SK-MEL-5 (cell line): Measurements from ENCODE around the gene FTL. TPM values are rescaled to one million over a fixed set of nuclear protein-coding genes. Genes with fewer than 3 reads are reported as not detected.

Source experiments
- DNase-seq: peaks from one replicate; pipeline ENCODE4 v3.0.0-alpha.2; 2016; ENCODE audit warnings: low read depth, low spot score
- in situ Hi-C: cut with HindIII; loops from 2 replicates; pipeline ENCODE4 v1.10.0; 2016; ENCODE audit warnings: low sequenced_read_pairs, high pct_unique_total_duplicates, low pct_unique_long_range_greater_than_20kb
- small RNA-seq, 2 experiments: library from RNA; depleted of rRNA; stranded (forward); fragments of <200 nt; gene quantifications; one replicate each; pipeline ENCODE3, GENCODE V24; 2014
- total RNA-seq: library from RNA; depleted of rRNA; stranded (reverse); fragments of >200 nt; shearing (Covaris generic); gene quantifications from 2 replicates; pipeline ENCODE4 v1.2.3, GENCODE V29; 2014; rRNA removed

The FTL gene
- total RNA-seq, 1 experiment from 2014 or later = 1,902 TPM

- no peak for DNase-seq
These were observed 40.0 kb downstream of the FTL start for GRCh38 chr19:49004964-49005614.

DNA sequence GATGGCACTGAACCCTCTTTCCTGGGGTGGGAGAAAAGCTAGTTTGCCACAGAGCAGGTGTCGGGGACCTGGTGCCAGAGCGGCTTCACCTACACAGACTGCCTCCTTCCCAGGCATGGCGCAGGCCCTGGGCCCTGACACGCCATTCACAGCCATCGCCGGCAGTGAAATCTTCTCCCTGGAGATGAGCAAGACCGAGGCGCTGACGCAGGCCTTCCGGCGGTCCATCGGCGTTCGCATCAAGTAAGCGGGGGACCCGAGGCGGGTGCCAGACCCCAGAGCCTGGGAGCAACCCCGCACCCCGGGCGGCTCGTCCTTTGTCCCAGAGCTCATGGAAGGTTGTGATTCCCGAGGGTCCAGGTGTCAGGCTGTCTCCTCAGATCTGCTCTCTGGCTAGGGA lies 41.8 kb downstream of the FTL start:
- in situ Hi-C loops = no loop called here
- DNase-seq = no peak

More at GRCh38 chr19:49004964-49005614, 40.0 kb downstream of the FTL start:
- in situ Hi-C loops = no loop called here

- in situ Hi-C loops = no loop called here
These were observed 44.7 kb downstream of the FTL start for GRCh38 chr19:49009828-49010227.

GRCh38 chr19:49010453-49010852 lies 45.3 kb downstream of the FTL start:
- in situ Hi-C loops = no loop called here
- DNase-seq = no peak

More at GRCh38 chr19:49009828-49010227, 44.7 kb downstream of the FTL start:
- no peak for DNase-seq

GRCh38 chr19:49011194-49011593 lies 46.1 kb downstream of the FTL start:
- in situ Hi-C loops = no loop called here

DNA sequence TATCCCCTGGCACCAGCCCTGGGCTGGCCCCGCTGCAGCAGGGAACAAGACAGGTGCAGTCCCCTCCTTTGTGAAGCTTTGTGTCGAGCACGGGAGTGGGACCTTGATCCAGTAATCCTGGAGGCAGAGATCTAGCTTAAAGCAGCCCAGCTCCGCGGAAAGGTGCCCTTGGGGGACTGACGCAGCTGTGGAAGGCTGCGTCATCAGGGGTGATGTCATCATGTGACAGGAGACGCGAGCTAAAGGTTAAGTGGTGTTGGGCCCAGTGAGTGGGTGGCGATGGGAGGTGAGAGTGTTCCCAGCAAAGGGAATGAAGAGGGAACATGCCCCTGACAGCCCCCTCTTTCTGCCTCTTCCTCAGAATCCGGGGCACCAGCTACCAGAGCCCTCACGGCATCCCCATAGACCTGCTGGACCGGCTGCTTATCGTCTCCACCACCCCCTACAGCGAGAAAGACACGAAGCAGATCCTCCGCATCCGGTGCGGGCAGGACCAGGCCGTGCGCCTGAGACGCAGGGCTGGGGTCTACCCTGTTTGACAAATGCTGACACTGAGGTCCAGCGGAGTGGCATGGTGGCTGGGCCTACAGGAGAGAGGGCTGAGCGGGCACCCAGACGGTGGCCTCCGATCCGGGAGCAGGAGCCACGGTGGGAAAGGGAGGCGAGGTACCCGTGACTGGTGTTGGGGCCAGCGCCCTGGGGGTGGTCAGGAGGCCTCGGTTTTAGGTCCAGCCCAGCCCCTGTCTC lies 49.2 kb downstream of the FTL start:
- in situ Hi-C loops = no loop called here
- peak; percentile 65 for DNase-seq

More at GRCh38 chr19:49011194-49011593, 46.1 kb downstream of the FTL start:
- DNase-seq = peak; percentile 83

GRCh38 chr19:49014870-49015255 lies 49.8 kb downstream of the FTL start:
- DNase-seq = no peak
- in situ Hi-C loops = no loop called here

DNA sequence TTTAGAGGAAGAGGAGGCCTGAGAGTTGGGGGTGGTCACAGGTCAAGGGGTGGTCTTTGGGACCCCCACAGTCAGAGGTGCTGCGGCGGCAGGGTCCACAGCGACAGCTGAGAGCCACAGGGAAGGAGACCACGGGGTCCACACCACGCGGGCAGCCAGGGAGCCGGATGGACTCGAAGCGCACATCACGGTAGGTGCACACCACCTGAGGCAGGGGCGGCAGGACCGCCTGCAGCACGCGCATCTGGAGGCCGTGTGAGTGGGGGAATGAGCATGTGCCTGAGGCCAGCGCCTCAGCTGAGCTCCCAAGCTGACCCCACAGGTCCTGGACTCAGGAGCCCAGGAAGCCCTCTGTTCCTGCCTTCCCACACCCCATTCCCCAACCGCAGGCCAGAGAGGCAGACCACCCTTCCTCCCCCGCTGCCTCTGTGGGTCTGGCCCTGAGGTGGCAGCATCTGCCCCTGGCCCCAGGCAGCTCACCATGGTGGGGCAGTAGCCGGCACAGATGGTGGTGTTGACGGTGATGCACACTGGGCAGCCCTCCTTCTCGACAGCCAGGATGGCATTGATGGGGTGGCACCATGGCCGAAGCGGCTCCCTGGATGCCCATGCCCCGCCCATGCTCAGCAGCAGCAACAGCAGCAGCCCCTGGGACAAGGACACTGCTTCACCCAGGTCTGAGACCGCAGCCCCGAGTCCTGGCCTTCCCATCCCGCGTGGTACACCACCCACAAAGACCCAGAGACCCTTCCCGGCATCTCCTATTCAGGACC lies 51.1 kb downstream of the FTL start:
- DNase-seq = no peak
- in situ Hi-C loops = no loop called here

Small RNA genes within 50 kb of the gene (small RNA-seq; reads per million reads assigned to genes)
- 0 reads per million in 2 experiments for gene AC026803.1
- 0 to 0.05 reads per million in 2 experiments for gene MIR6798

Other genes with a start within 250 kb of the FTL start
- gene MAMSTR, start 245.6 kb upstream of the FTL start, total RNA-seq = 0.35 and 0.50 TPM in 2 replicates
- gene RASIP1, start 224.7 kb upstream of the FTL start, total RNA-seq = 0.71 and 1.2 TPM in 2 replicates
- not detected in 2 replicates for gene IZUMO1, start 218.4 kb upstream of the FTL start, total RNA-seq
- 0.11 and 0.16 TPM in 2 replicates for gene FUT1, start 212.7 kb upstream of the FTL start, total RNA-seq
- gene FGF21, start 209.8 kb upstream of the FTL start, total RNA-seq = not detected in 2 replicates
- gene BCAT2, start 154.3 kb upstream of the FTL start, total RNA-seq = 12.5 and 14.4 TPM in 2 replicates
- gene HSD17B14, start 128.8 kb upstream of the FTL start, total RNA-seq = 53.9 and 58.9 TPM in 2 replicates
- gene PLEKHA4, start 96.7 kb upstream of the FTL start, total RNA-seq = 3.0 and 3.1 TPM in 2 replicates
- 26.3 and 30.2 TPM in 2 replicates for gene PPP1R15A, start 92.9 kb upstream of the FTL start, total RNA-seq
- not detected in 2 replicates for gene TULP2, start 66.6 kb upstream of the FTL start, total RNA-seq
- gene NUCB1, start 65.0 kb upstream of the FTL start, total RNA-seq = 164 and 168 TPM in 2 replicates
- 0.24 and 0.45 TPM in 2 replicates for gene DHDH, start 31.6 kb upstream of the FTL start, total RNA-seq
- 90.3 and 108 TPM in 2 replicates for gene BAX, start 10.4 kb upstream of the FTL start, total RNA-seq
- 29.3 and 33.1 TPM in 2 replicates for gene GYS1, start 28.0 kb downstream of the FTL start, total RNA-seq
- 199 and 203 TPM in 2 replicates for gene RUVBL2, start 28.6 kb downstream of the FTL start, total RNA-seq
- gene LHB, start 51.8 kb downstream of the FTL start, total RNA-seq = not detected in 2 replicates
- not detected in 2 replicates for gene CGB3, start 59.0 kb downstream of the FTL start, total RNA-seq
- not detected in 2 replicates for gene CGB2, start 66.6 kb downstream of the FTL start, total RNA-seq
- gene CGB1, start 71.6 kb downstream of the FTL start, total RNA-seq = not detected in 2 replicates
- gene CGB5, start 78.5 kb downstream of the FTL start, total RNA-seq = not detected in 2 replicates
- gene CGB8, start 83.8 kb downstream of the FTL start, total RNA-seq = not detected in 2 replicates
- gene CGB7, start 92.4 kb downstream of the FTL start, total RNA-seq = not detected in 2 replicates
- not detected in 2 replicates for gene NTF4, start 99.5 kb downstream of the FTL start, total RNA-seq
- gene KCNA7, start 107.4 kb downstream of the FTL start, total RNA-seq = 0.03 TPM in 2 replicates
- 141 and 179 TPM in 2 replicates for gene SNRNP70, start 120.1 kb downstream of the FTL start, total RNA-seq
- 5.6 and 6.4 TPM in 2 replicates for gene LIN7B, start 149.1 kb downstream of the FTL start, total RNA-seq
- gene C19orf73, start 153.8 kb downstream of the FTL start, total RNA-seq = 1.1 and 1.8 TPM in 2 replicates
- gene PPFIA3, start 154.2 kb downstream of the FTL start, total RNA-seq = 8.8 and 9.9 TPM in 2 replicates
- not detected in 2 replicates for gene HRC, start 190.1 kb downstream of the FTL start, total RNA-seq
- gene TRPM4, start 192.5 kb downstream of the FTL start, total RNA-seq = 3.4 and 3.5 TPM in 2 replicates